Measurements from ENCODE around the gene FN3K. TPM values are rescaled to one million over a fixed set of nuclear protein-coding genes. Genes with fewer than 3 reads are reported as not detected.

FN3K gene
- total and polyA plus RNA-seq, 2 donors (not counting 3 experiments of a cell fraction or from before 2014, with no cell fraction given): 2.0 to 12.0 TPM

DNA sequence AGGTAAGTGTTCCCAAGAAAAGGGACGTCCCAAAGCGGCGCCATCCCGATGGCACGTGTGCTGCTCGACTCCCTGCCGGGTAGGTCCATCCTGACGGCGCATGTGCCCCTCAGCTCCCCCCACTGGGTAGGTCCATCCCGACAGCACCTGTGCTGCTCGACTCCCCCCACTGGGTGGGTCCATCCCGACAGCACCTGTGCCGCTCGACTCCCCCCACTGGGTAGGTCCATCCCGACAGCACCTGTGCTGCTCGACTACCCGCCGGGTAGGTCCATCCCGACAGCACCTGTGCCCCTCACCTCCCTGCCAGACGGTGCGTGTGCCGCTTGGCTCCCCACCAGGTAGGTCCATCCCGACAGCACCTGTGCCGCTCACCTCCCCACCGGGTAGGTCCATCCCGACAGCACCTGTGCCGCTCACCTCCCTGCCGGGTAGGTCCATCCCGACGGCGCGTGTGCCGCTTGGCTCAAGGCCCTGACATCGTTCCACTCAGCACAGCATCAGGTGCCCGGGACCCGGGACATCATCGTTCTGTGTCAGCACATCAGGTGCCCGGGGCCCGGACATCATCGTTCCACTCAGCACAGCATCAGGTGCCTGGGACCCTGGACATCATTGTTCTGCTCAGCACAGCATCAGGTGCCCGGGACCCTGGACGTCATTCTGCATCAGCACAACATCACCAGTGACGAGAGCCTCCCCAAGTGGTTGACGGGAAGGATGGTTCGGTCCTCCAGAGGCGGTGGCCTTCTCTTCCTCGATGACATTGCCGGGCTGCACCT lies 5.7 kb upstream of the FN3K start:
- Histone ChIP-seq H3K9me1 (replicated peaks; ENCODE audit: control insufficient read depth, extremely low read depth, insufficient read depth, low read length) (no peaks in the 10 kb centered on the region), H3K79me2 (ENCODE audit: control insufficient read depth, insufficient read depth, low read length) (no peaks in the 10 kb centered on the region), H3K9ac (replicated peaks; ENCODE audit: extremely low read depth, insufficient read depth, low read length) (no peak overlapping the region), H3K4me1 (ENCODE audit: control insufficient read depth, extremely low read depth, insufficient read depth, low read length) (no peaks in the 10 kb centered on the region), H2AFZ (ENCODE audit: low read depth, low read length) (no peak overlapping the region), H3K4me2 (ENCODE audit: insufficient read depth, low read length) (no peak overlapping the region), H3K36me3 (ENCODE audit: control insufficient read depth in 2 of 2, extremely low read depth in 1 of 2, insufficient read depth in 2 of 2, low read length in 2 of 2) (peaks cover 2 to 6% of the 10 kb centered on the region in 2 experiments), H4K20me1 (replicated peaks; ENCODE audit: control insufficient read depth, extremely low read depth, insufficient read depth, low read length) (no peaks in the 10 kb centered on the region), H3K27me3 (ENCODE audit: control insufficient read depth in 2 of 2, insufficient read depth in 2 of 2, low read length in 2 of 2) (no peaks in the 10 kb centered on the region), H3K9me3 (replicated peaks; ENCODE audit: control insufficient read depth, insufficient read depth, low read length) (peaks cover 2% of the 10 kb centered on the region), H3K27ac (ENCODE audit: insufficient read depth, low read depth, low read length) (no peak overlapping the region), H3K4me3 (replicated peaks in 1 of 3; ENCODE audit: insufficient read depth in 1 of 3, low read depth in 1 of 3, low read length in 3 of 3) (no peak overlapping the region)
- no peak for FAIRE-seq
- no peak for DNase-seq (ENCODE audit: low read depth, low spot score)
- POLR2A ChIA-PET: no interaction called here
- dilution Hi-C loops (cut with MboI; ENCODE audit: extremely low pct_ligation_motif_present, low sequenced_read_pairs) (no loop called here), intact Hi-C loops (cut with micrococcal nuclease) (no loop called here)
- TF ChIP-seq GATA2 (IDR thresholded peaks at IDR 0.05; ENCODE audit: insufficient read depth, insufficient read length, low read depth, low read length) (no peak), JUN (IDR thresholded peaks at IDR 0.05; ENCODE audit: borderline replicate concordance, insufficient read depth, insufficient read length, low read depth) (no peak), MYC (IDR thresholded peaks at IDR 0.05; ENCODE audit: low read depth, low read length) (no peak), FOS (IDR thresholded peaks at IDR 0.05; ENCODE audit: borderline replicate concordance, insufficient read depth, low read length) (no peak), POLR2AphosphoS5 (IDR thresholded peaks at IDR 0.05; ENCODE audit: insufficient read depth, low read depth, low read length) (no peak), POLR2A (IDR thresholded peaks at IDR 0.05; ENCODE audit: low read depth, low read length) (no peak), EZH2 (IDR thresholded peaks at IDR 0.05; ENCODE audit: borderline replicate concordance, low read depth, low read length, severe bottlenecking) (no peak)
- TF ChIP-seq, protein P1, sequence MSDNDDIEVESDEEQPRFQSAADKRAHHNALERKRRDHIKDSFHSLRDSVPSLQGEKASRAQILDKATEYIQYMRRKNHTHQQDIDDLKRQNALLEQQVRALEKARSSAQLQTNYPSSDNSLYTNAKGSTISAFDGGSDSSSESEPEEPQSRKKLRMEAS (IDR thresholded peaks at IDR 0.05; ENCODE audit: insufficient read depth, insufficient read length): no peak
- TF ChIP-seq, protein P2, sequence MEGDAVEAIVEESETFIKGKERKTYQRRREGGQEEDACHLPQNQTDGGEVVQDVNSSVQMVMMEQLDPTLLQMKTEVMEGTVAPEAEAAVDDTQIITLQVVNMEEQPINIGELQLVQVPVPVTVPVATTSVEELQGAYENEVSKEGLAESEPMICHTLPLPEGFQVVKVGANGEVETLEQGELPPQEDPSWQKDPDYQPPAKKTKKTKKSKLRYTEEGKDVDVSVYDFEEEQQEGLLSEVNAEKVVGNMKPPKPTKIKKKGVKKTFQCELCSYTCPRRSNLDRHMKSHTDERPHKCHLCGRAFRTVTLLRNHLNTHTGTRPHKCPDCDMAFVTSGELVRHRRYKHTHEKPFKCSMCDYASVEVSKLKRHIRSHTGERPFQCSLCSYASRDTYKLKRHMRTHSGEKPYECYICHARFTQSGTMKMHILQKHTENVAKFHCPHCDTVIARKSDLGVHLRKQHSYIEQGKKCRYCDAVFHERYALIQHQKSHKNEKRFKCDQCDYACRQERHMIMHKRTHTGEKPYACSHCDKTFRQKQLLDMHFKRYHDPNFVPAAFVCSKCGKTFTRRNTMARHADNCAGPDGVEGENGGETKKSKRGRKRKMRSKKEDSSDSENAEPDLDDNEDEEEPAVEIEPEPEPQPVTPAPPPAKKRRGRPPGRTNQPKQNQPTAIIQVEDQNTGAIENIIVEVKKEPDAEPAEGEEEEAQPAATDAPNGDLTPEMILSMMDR (IDR thresholded peaks at IDR 0.05; ENCODE audit: extremely low read depth in 1 of 2, insufficient read depth in 1 of 2, low read depth in 1 of 2, low read length in 2 of 2): no peak
- BruUV-seq (replicated peaks): no TSS peak
- CTCF ChIA-PET: no interaction called here
